Activated CD8-positive, alpha-beta memory T cell treated with anti-CD3 and anti-CD28 coated beads, Interleukin-2, amount 50 U/mL, for 1 hour (primary cell): ENCODE data around the gene LZTR1.

Experiments
- DNase-seq: peaks from one replicate; pipeline ENCODE4 v3.0.0-alpha.2; 2020; ENCODE audit errors: extremely low read depth

The LZTR1 gene

GRCh38 chr22:21015466-21016006 is 33.4 kb downstream of the LZTR1 start:
- DNase-seq = no peak

GRCh38 chr22:21016644-21017420 is 34.7 kb downstream of the LZTR1 start:
- no peak for DNase-seq

- no peak for DNase-seq
Observed at GRCh38 chr22:21018314-21018713, 36.2 kb downstream of the LZTR1 start.

GRCh38 chr22:21020802-21021429 is 38.8 kb downstream of the LZTR1 start:
- no peak for DNase-seq

- no peak for DNase-seq
Observed at GRCh38 chr22:21022507-21022906, 40.4 kb downstream of the LZTR1 start.

GRCh38 chr22:21022955-21023614 is 41.0 kb downstream of the LZTR1 start:
- no peak for DNase-seq

- DNase-seq = no peak
Observed at GRCh38 chr22:21025266-21025665, 43.2 kb downstream of the LZTR1 start.

GRCh38 chr22:21025763-21026755 is 44.0 kb downstream of the LZTR1 start:
- no peak for DNase-seq

GRCh38 chr22:21026783-21027692 is 44.9 kb downstream of the LZTR1 start:
- no peak for DNase-seq

GRCh38 chr22:21028277-21029251 is 46.5 kb downstream of the LZTR1 start:
- DNase-seq = no peak

- DNase-seq = no peak
Observed at GRCh38 chr22:21029486-21030025, 47.5 kb downstream of the LZTR1 start.

- no peak for DNase-seq
Observed at GRCh38 chr22:21030032-21030431, 47.9 kb downstream of the LZTR1 start.

- DNase-seq = no peak
Observed at GRCh38 chr22:21030621-21031544, 48.8 kb downstream of the LZTR1 start.

GRCh38 chr22:21031545-21032036 is 49.5 kb downstream of the LZTR1 start:
- no peak for DNase-seq

- no peak for DNase-seq
Observed at GRCh38 chr22:21032037-21032867, 50.2 kb downstream of the LZTR1 start, which contains the start of gene SLC7A4. SLC7A4 (minus strand) TSS chr22:21032561; CDS start chr22:21031812, 749 bp downstream.

- no peak for DNase-seq
Observed at GRCh38 chr22:21032868-21033688, 51.0 kb downstream of the LZTR1 start.
